WI38 (cell line): Measurements from ENCODE around the gene OCSTAMP.

Source experiments
- H3K4me3 ChIP-seq: 2 replicates; pipeline ENCODE4 v1.5.1; 2011; ENCODE audit warnings: low read depth, mild to moderate bottlenecking, control low read depth, low read length
- TF ChIP-seq, protein P1 (sequence below): IDR thresholded peaks from 2 replicates; pipeline ENCODE4 v1.5.1; 2012; ENCODE audit warnings: low read depth, mild to moderate bottlenecking, control low read depth, low read length

The OCSTAMP gene

DNA sequence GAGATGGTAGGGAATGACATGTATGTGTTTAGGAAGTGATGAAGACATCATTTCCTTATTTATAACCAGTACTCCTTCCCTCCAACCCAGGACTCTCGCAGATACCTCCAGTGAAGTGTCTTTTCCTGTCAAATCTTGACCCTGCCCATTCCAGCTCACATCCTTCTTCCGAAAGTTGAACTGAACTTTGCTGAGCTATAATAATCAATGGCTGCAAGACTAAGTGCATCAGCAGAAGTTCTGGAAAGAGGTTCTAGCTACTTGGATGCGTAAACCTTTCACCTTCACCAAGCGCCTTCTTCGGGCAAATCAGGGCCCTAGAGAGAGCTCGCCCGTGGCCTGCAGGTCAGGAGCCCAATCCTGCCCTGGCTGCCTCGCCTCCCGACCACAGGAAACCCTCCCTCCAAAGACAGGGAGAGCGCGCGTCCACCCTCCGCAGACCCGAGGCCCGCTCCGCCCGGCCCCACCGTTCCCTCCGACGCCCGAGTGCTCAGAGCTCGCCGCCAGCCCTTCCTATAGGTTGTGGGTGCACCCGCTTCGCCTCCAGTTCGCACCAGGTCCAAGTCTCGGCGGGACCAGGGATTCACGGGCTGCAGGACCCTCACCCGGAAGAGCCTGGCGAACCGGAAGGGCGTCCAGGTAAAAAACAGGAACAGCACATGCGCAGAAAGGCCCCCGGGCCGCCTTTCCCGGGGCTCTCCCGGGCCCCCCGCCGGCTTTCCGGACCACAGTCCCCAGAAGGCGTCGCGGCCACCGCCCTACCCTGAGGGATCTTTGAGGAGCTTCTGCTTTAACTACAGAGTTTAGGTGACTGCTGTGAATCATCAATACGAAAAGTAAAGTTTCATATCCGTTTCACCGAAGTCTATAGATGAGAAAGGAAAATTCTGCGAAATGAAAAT lies 37.3 kb downstream of the OCSTAMP start, which contains the start of gene ZNF334:
Gene ZNF334, minus strand, starts transcription at position 617 of the 902 bp plus-strand sequence. CDS start 1,457 bp downstream, outside the sequence.
- TF ChIP-seq, protein P1, sequence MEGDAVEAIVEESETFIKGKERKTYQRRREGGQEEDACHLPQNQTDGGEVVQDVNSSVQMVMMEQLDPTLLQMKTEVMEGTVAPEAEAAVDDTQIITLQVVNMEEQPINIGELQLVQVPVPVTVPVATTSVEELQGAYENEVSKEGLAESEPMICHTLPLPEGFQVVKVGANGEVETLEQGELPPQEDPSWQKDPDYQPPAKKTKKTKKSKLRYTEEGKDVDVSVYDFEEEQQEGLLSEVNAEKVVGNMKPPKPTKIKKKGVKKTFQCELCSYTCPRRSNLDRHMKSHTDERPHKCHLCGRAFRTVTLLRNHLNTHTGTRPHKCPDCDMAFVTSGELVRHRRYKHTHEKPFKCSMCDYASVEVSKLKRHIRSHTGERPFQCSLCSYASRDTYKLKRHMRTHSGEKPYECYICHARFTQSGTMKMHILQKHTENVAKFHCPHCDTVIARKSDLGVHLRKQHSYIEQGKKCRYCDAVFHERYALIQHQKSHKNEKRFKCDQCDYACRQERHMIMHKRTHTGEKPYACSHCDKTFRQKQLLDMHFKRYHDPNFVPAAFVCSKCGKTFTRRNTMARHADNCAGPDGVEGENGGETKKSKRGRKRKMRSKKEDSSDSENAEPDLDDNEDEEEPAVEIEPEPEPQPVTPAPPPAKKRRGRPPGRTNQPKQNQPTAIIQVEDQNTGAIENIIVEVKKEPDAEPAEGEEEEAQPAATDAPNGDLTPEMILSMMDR: no peak
- peak within 1 kb of the TSS; percentile 38 for H3K4me3 ChIP-seq

DNA sequence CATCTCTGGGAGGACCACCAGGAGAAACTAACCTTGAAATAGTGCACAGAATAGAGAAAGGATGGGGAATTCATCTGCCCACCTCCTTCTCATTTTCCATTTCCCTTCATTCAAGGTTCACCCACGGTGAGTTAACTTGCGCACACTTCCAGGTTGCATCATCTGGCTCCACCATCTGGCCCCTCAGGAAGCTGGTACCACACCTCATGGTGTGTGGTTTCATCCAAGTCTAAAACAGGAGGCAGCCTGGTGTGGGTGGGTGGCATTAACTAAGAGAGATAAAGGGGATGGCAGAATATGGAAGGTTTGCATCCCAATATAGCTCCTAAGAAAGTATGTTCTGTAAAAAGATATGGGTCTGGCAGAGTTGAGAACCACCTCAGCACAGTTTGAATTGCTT lies 40.9 kb downstream of the OCSTAMP start:
- no peak overlapping the region for H3K4me3 ChIP-seq
- TF ChIP-seq, protein P1: no peak

DNA sequence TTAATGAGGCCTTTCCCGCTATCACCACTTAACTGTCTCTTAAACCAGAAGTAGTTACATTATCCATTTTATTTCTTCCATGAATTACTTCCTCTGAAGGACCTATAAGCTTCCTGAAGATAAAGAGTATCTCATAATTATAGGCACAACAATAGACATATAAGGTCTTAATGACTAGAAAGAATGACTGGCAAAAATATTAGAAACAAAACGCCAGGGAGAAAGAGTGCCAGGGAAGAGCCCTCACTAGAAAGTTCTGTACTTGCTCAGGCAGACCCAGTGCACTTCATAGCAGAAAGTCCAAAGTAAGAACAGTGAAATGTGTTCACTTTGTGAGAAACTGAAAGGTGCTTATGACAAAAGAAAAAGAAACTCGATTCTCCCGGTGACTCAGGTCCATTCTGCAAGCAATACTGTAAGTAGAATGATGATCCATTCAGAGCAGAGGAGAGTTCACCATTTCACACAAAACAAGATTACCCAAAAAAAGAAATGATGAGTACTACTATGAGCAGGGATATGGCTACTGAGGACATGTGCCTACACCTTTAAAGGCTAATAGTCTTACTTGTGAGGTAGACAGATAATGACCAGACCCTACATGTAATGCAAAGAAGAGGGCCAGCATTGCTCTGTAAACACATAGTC lies 42.6 kb downstream of the OCSTAMP start:
- H3K4me3 ChIP-seq: no peak overlapping the region
- TF ChIP-seq, protein P1: no peak

DNA sequence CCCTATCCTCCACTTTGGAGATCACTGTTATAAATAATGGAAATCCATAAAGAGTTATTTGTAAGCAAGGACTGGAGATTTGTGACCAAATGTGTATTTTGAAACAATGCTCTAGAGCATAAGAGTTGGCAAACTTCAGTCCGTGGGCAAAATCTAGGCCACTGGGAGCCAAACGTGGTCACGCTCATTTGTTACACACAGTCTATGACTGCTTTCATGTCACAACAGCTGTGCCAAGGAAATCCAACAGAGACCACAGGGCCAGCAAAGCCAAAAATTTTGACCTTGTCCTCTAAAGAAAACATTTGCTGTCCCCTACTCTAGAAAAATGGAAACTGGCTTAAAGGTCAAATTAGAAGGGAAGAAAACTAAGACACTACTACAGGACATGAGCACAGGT lies 44.9 kb downstream of the OCSTAMP start:
- TF ChIP-seq, protein P1: no peak
- no peak overlapping the region for H3K4me3 ChIP-seq

DNA sequence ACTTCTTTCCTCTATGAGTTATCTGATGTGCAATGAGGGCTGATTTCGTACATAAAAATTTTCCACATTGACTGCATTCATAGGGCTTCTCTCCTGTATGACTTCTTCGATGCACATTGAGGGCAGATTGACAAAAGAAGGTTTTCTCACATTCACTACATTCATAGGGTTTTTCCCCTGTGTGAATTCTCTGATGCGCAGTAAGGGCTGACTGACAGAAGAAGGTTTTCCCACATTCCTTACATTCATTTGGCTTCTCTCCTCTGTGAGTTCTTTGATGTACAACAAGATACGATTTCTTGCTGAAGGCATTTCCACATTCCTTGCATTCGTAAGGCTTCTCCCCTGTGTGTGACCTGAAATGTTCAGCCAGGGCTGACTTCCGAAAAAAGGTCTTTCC lies 48.5 kb downstream of the OCSTAMP start:
- no peak overlapping the region for H3K4me3 ChIP-seq
- TF ChIP-seq, protein P1: no peak

DNA sequence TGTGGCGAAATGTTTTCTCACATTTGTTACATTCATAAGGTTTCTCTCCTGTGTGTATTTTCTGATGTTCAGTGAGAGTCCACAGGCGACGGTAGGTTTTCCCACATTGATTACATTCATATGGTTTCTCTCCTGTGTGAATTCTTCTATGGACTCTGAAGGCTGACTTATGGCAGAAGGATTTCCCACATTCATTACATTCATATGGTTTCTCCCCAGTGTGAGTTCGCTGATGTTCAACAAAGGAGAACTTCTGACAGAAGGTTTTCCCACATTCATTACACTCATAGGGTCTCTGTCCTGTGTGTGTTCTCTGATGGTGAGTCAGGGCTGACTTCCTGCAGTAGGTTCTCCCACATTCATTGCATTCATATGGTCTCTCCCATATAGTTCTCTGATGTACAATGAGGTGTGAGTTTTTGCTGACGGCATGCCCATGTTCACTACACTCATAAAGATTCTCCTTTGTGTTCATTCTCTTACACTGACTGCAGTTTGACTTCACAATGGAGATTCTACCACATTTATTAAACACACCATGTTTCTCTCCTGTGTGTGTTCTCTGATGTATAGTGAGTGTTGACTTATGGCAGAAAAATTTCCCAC lies 49.0 kb downstream of the OCSTAMP start:
- H3K4me3 ChIP-seq: no peak overlapping the region

More for the DNA sequence above, 49.0 kb downstream of the OCSTAMP start:
- TF ChIP-seq, protein P1: no peak
